K562 (cell line): ENCODE results near the gene HDC. TPM values are rescaled to one million over a fixed set of nuclear protein-coding genes. Genes with fewer than 3 reads are reported as not detected.

ENCODE experiments used
- ATAC-seq: fragments of 200-7000 bp; cut with Tn5 transposase; 3 replicates; pipeline ENCODE4 v1.9.1; 2020; ENCODE audit warnings: moderate library complexity
- BruUV-seq: library from RNA; stranded (reverse); fragments of 400-500 nt; replicated peaks from 2 replicates; lab custom pipeline; 2021; lab: Mats Ljungman, UMichigan
- CTCF ChIA-PET: fragments of 300-600 bp; formaldehyde crosslinking; extraction: SDS; loops from one replicate; lab custom pipeline; 2021; ENCODE audit warnings: low intra/inter-chr PET ratio; lab: Yijun Ruan, JAX
- POLR2A ChIA-PET: fragments of 300-600, 350-650 bp; sonication (Branson Sonifier 250); formaldehyde crosslinking; extraction: SDS; loops from one replicate; lab custom pipeline; 2021; ENCODE audit warnings: antibody characterized with exemption, inconsistent platforms; lab: Yijun Ruan, JAX
- DNase-seq, 4 experiments: peaks; one replicate each; pipeline versions ENCODE4 v3.0.0 to v3.0.0-alpha.2; 2011 to 2018; ENCODE audit warnings: low spot score in 3 of 4, mixed read lengths in 3 of 4; ENCODE audit errors: extremely low read depth in 1 of 4
- FAIRE-seq: peaks from 2 replicates; lab custom pipeline; 2011; peaks lifted over from hg19 to GRCh38; lab: Jason Lieb, UNC
- H2AFZ ChIP-seq: 2 replicates; pipeline ENCODE4 v1.6.0; 2011; ENCODE audit warnings: low read depth, low read length, control low read depth, inconsistent platforms
- H3K27ac ChIP-seq: fragments of 200-600 bp; 3 replicates; pipeline ENCODE4 v1.8.0; 2011; ENCODE audit warnings: low read depth, mild to moderate bottlenecking, control low read depth, inconsistent platforms, low read length, moderate library complexity, mixed read lengths; ENCODE audit errors: extremely low read depth
- H3K27me3 ChIP-seq, 2 experiments: fragments of 300-600 bp in 1 of 2; 2 replicates in 1 of 2; 3 replicates in 1 of 2; pipeline versions ENCODE4 v1.6.0 to v1.8.0; 2011; ENCODE audit warnings: inconsistent platforms in 2 of 2, low read length in 2 of 2, mild to moderate bottlenecking in 1 of 2, mixed read lengths in 1 of 2, moderate library complexity in 1 of 2; ENCODE audit not compliant: control insufficient read depth in 2 of 2, insufficient read depth in 2 of 2
- H3K36me3 ChIP-seq: fragments of 300-600 bp; 3 replicates; pipeline ENCODE4 v1.8.0; 2011; ENCODE audit warnings: mild to moderate bottlenecking, low read length, inconsistent platforms; ENCODE audit not compliant: control insufficient read depth, insufficient read depth
- H3K4me1 ChIP-seq, 2 experiments: fragments of 200-600 bp in 1 of 2; replicated peaks in 1 of 2; 2 replicates in 1 of 2; 3 replicates in 1 of 2; pipeline versions ENCODE4 v1.5.1 to v1.8.0; 2011; ENCODE audit warnings: inconsistent platforms in 2 of 2, low read length in 2 of 2, mild to moderate bottlenecking in 1 of 2, mixed read lengths in 1 of 2, moderate library complexity in 1 of 2; ENCODE audit not compliant: control insufficient read depth in 2 of 2, insufficient read depth in 2 of 2
- H3K4me2 ChIP-seq: 2 replicates; pipeline ENCODE4 v1.6.1; 2011; ENCODE audit warnings: low read length, control low read depth, inconsistent platforms, mixed read lengths; ENCODE audit not compliant: insufficient read depth
- H3K4me3 ChIP-seq: fragments of 200-600 bp; sonication (generic), shearing (Covaris generic); 2 replicates; pipeline ENCODE4 v1.5.1; 2016; ENCODE audit warnings: control low read depth, inconsistent platforms
- H3K79me2 ChIP-seq: fragments of 200-600 bp; 3 replicates; pipeline ENCODE4 v1.8.0; 2011; ENCODE audit warnings: low read length, inconsistent platforms; ENCODE audit not compliant: control insufficient read depth, insufficient read depth
- H3K9ac ChIP-seq, 2 experiments: 2 replicates each; pipeline versions ENCODE4 v1.6.0 to v1.6.1; 2011; ENCODE audit warnings: low read depth in 2 of 2, low read length in 2 of 2, control low read depth in 1 of 2, inconsistent platforms in 1 of 2, mild to moderate bottlenecking in 1 of 2, mixed read lengths in 1 of 2; ENCODE audit not compliant: insufficient read depth in 1 of 2
- H3K9me1 ChIP-seq: one replicate; pipeline ENCODE4 v1.6.0; 2011; ENCODE audit warnings: inconsistent platforms, mild to moderate bottlenecking, low read length, moderate library complexity; ENCODE audit not compliant: control insufficient read depth, insufficient read depth
- H3K9me3 ChIP-seq: replicated peaks from 2 replicates; pipeline ENCODE4 v1.5.1; 2011; ENCODE audit warnings: low read depth, low read length, inconsistent platforms; ENCODE audit not compliant: control insufficient read depth, insufficient read depth
- H4K20me1 ChIP-seq: replicated peaks from 2 replicates; pipeline ENCODE4 v1.6.1; 2011; ENCODE audit warnings: low read length, inconsistent platforms, mixed read lengths; ENCODE audit not compliant: control insufficient read depth, insufficient read depth
- GTF2A2 ChIP-seq: IDR thresholded peaks from 2 replicates; pipeline ENCODE4 v1.6.1; 2016; ENCODE audit warnings: mild to moderate bottlenecking, missing genetic modification characterization, missing compliant biosample characterization
- KDM1A ChIP-seq, 2 experiments: fragments of 450-650 bp; IDR thresholded peaks; 2 replicates each; pipeline ENCODE4 v1.6.1; 2016; ENCODE audit warnings: mild to moderate bottlenecking in 2 of 2
- RAD21 ChIP-seq, 2 experiments: fragments of 250-450 bp in 1 of 2; fragments of 450-650 bp in 1 of 2; sonication (Bioruptor Pico) in 1 of 2; formaldehyde crosslinking in 1 of 2; IDR thresholded peaks in 1 of 2; conservative IDR thresholded peaks in 1 of 2; 2 replicates each; pipeline versions ENCODE4 v1.4.0 to v1.8.0; 2020 to 2022; ENCODE audit warnings: mild to moderate bottlenecking in 2 of 2, moderate library complexity in 1 of 2
- SPI1 ChIP-seq: IDR thresholded peaks from 2 replicates; pipeline ENCODE4 v1.6.1; 2011; ENCODE audit warnings: low read depth, low read length, control low read depth, borderline replicate concordance
- ZNF41 ChIP-seq: fragments of 250-450 bp; sonication (Bioruptor Pico); conservative IDR thresholded peaks from 2 replicates; pipeline ENCODE4 v1.4.0; 2020; ENCODE audit warnings: mild to moderate bottlenecking
- WGBS: fragments of 100-300 bp; shearing (Covaris generic); methylation state at CpG from one replicate; pipeline ENCODE4 v1.1.6; 2016; ENCODE audit warnings: low coverage, mixed read lengths; ENCODE audit not compliant: insufficient coverage; ENCODE audit errors: missing lambda C conversion rate; 5-methylcytosine and 5-hydroxymethylcytosine counted together
- in situ Hi-C: fragments of 300-500 bp; cut with MboI; formaldehyde crosslinking; loops from 4 replicates; pipeline ENCODE4 v1.15.0; 2018; ENCODE audit warnings: inconsistent platforms, mixed read lengths
- intact Hi-C: fragments of 100-400 bp; cut with micrococcal nuclease; formaldehyde crosslinking; loops from 2 replicates; pipeline ENCODE4 v1.14.2; 2022
- polyA plus RNA-seq, 8 experiments: library from polyadenylated mRNA; depleted of rRNA in 4 of 8; stranded (reverse) in 5 of 8; unstranded in 3 of 8; fragments of >200 nt; fragmentation: Nextera tagmentation in 2 of 8; fragmentation: Illumina TruSeq in 1 of 8; extraction: Ambion mirVana in 2 of 8; extraction: Trizol in 1 of 8; gene quantifications; 2 replicates each; pipeline versions ENCODE4 v1.2.1 to v1.2.3, GENCODE V29; 2011 to 2014; ENCODE audit warnings: inconsistent platforms in 1 of 8, missing spikeins in 1 of 8
- total RNA-seq, 7 experiments: library from RNA; depleted of rRNA in 6 of 7; stranded (reverse); fragments of >200 nt in 6 of 7; fragmentation: Illumina TruSeq in 2 of 7; extraction: Trizol in 2 of 7; gene quantifications; 2 replicates each; pipeline versions ENCODE4 v1.2.1 to v1.2.3, GENCODE V29; 2011 to 2021; ENCODE audit warnings: low replicate concordance in 1 of 7

HDC gene
- total and polyA plus RNA-seq, 9 of the 15 experiments (the other 6 are each of a cell fraction or from before 2014, with no cell fraction given), result 0.26 to 5.3 (median 0.99) TPM

DNA sequence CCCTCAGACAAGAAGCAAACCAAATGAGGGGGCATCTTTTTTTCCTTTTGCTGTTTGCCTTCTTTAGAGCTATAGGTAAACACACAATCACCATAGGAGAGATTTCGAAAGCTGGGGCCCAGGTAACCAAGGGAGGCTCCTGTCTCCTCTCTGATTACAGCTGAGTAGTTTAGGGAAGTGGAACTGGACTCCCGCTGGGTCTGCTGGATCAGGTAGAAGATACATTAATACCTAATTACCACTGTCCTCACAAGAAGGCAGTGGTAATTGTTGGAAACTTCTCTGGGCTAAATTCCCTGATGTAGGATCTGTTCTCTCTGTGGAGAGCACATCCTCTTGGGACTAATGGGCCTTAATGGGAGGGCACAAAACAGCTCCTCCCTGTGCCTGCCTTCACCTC, 32.7 kb downstream of the HDC start:
- intact Hi-C loops, result loop anchor here (5.0 kb wide), 1 partner anchor 600 kb away; no protein-coding TSS in a partner anchor
- H3K27me3 ChIP-seq, result no peaks in the 10 kb centered on the region
- ChIA-PET POLR2A (interaction anchor here (0.8 to 1.5 kb wide), 3 partner anchors 9 to 43 kb away, joined by 3 to 6 read pairs (median 3); no protein-coding TSS in a partner anchor), CTCF (no interaction called here)
- H3K4me3 ChIP-seq, result no peak overlapping the region
- H3K4me1 ChIP-seq, result peaks cover 0 to 18% of the 10 kb centered on the region in 2 experiments; a peak in 2 of 5 replicates
- H3K9ac ChIP-seq, result no peak overlapping the region
- FAIRE-seq (no peak), ATAC-seq (no peak), DNase-seq (no peak)
- TF ChIP-seq SPI1, result peak; percentile 63; the same call in 1 of the 2 replicates
- no peak for TF ChIP-seq RAD21 (CRISPR knock-in tag; conservative IDR thresholded peaks at IDR 0.05 in 1 of 2, IDR thresholded peaks at IDR 0.05 in 1 of 2)
- BruUV-seq, result no TSS peak
- no peaks in the 10 kb centered on the region for H3K79me2 ChIP-seq
- no peaks in the 10 kb centered on the region for H3K9me1 ChIP-seq
- H3K27ac ChIP-seq, result no peak overlapping the region
- 82% methylated on average over 2 of the region's 2 CpGs for WGBS
- H3K9me3 ChIP-seq, result no peaks in the 10 kb centered on the region
- H2AFZ ChIP-seq, result no peak overlapping the region
- in situ Hi-C loops, result no loop called here
- H4K20me1 ChIP-seq, result no peaks in the 10 kb centered on the region
- H3K4me2 ChIP-seq, result no peak overlapping the region
- H3K36me3 ChIP-seq, result peaks cover 24% of the 10 kb centered on the region; the same call in 2 of the 3 replicates

DNA sequence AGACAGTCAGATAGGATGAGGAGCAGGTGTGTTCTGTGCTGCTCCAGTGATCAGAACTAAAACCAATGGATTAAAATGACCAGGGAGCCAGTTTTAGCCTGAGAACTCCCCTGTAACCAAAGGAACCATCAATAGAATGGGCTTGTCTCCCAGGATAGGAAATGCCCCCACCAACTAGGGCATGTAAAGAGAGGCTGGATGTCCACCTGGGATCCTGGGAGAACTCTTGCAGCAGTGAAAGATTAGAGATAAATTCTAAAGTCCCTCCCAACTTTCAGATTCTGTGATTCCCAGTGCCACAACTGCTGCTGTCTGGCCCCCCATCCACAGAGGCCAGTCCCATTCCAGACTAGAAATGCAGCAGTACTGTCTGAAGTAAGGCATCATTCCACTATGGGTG, 33.8 kb downstream of the HDC start:
- Histone ChIP-seq H2AFZ (no peak overlapping the region), H3K4me2 (no peak overlapping the region), H3K27ac (no peak overlapping the region), H3K9ac (no peak overlapping the region), H3K27me3 (no peaks in the 10 kb centered on the region), H3K36me3 (peaks cover 34% of the 10 kb centered on the region), H3K4me1 (peaks cover 0 to 18% of the 10 kb centered on the region in 2 experiments; a peak in 2 of 5 replicates), H3K9me3 (no peaks in the 10 kb centered on the region), H3K79me2 (no peaks in the 10 kb centered on the region), H4K20me1 (no peaks in the 10 kb centered on the region), H3K9me1 (no peaks in the 10 kb centered on the region), H3K4me3 (no peak overlapping the region)
- DNase-seq (no peak), FAIRE-seq (no peak), ATAC-seq (no peak)
- TF ChIP-seq KDM1A (IDR thresholded peaks at IDR 0.05), result no peak
- no peak for TF ChIP-seq GTF2A2 (tag)
- TF ChIP-seq ZNF41, result no peak
- ChIA-PET CTCF (no interaction called here), POLR2A (interaction anchor here (1.5 kb wide), 1 partner anchor 10 kb away, joined by 6 read pairs; no protein-coding TSS in a partner anchor)
- in situ Hi-C loops (no loop called here), intact Hi-C loops (loop anchor here (5.0 kb wide), 1 partner anchor 601 kb away; no protein-coding TSS in a partner anchor)
- no TSS peak for BruUV-seq
